ENCODE data around the gene RGS14. TPM values are rescaled to one million over a fixed set of nuclear protein-coding genes. Genes with fewer than 3 reads are reported as not detected.

RGS14 gene
- total RNA-seq, 1 experiment from 2014 or later, result 11.9 TPM

GRCh38 chr5:177309351-177310191 is 48.2 kb upstream of the RGS14 start:
- Histone ChIP-seq H3K36me3 (ENCODE audit: low read depth) (peaks cover 3% of the 10 kb centered on the region; the same call in 1 of the 2 replicates), H3K4me1 (replicated peaks; ENCODE audit: insufficient read depth) (peaks cover 19% of the 10 kb centered on the region), H3K4me3 (no peak overlapping the region), H3K4me2 (peak overlapping the region; percentile 1; the same call in 1 of the 2 replicates), H4K20me1 (ENCODE audit: insufficient read depth) (peaks cover 16% of the 10 kb centered on the region), H3K79me2 (ENCODE audit: low read depth) (peaks cover 16% of the 10 kb centered on the region), H3F3A (ENCODE audit: insufficient read depth, low read depth) (peaks cover 42% of the 10 kb centered on the region; the same call in 1 of the 2 replicates), H3K9me2 (ENCODE audit: insufficient read depth) (no peaks in the 10 kb centered on the region), H3K9me3 (ENCODE audit: insufficient read depth, low read depth) (no peaks in the 10 kb centered on the region), H3K27ac (no peak overlapping the region), H2AFZ (no peak overlapping the region), H3K27me3 (ENCODE audit: insufficient read depth, low read depth) (no peaks in the 10 kb centered on the region)
- intact Hi-C loops (cut with micrococcal nuclease; ENCODE audit: unreplicated experiment), result no loop called here
- ChIA-PET POLR2A (ENCODE audit: unreplicated experiment) (interaction anchor here (0.5 to 1.1 kb wide), 3 partner anchors 116 to 210 kb away, joined by 4 to 16 read pairs (median 4); no protein-coding TSS in a partner anchor), CTCF (interaction anchor here (0.6 to 1.6 kb wide), 12 partner anchors 10 to 643 kb away, joined by 3 to 11 read pairs (median 3); partner anchors contain the start of genes GRK6, PDLIM7 and SLC34A1)
- BruUV-seq (replicated peaks), result no TSS peak
- TF ChIP-seq EZH2 (IDR thresholded peaks at IDR 0.05; ENCODE audit: low read depth) (no peak), CTCF (conservative IDR thresholded peaks at IDR 0.05) (peak; percentile 92)
- peak; percentile 69 to 83 for DNase-seq

GRCh38 chr5:177310332-177310731 is 47.4 kb upstream of the RGS14 start:
- Histone ChIP-seq H3K4me1 (replicated peaks; ENCODE audit: insufficient read depth) (peaks cover 11% of the 10 kb centered on the region; the same call in 1 of the 2 replicates), H3K36me3 (ENCODE audit: low read depth) (peaks cover 3% of the 10 kb centered on the region; the same call in 1 of the 2 replicates), H3K9me2 (ENCODE audit: insufficient read depth) (no peaks in the 10 kb centered on the region), H3K79me2 (ENCODE audit: low read depth) (peaks cover 8% of the 10 kb centered on the region), H4K20me1 (ENCODE audit: insufficient read depth) (peaks cover 9% of the 10 kb centered on the region), H3K4me2 (peak overlapping the region; percentile 1; the same call in 1 of the 2 replicates), H3K4me3 (no peak overlapping the region), H3F3A (ENCODE audit: insufficient read depth, low read depth) (peaks cover 34% of the 10 kb centered on the region; the same call in 1 of the 2 replicates), H3K27ac (no peak overlapping the region), H3K9me3 (ENCODE audit: insufficient read depth, low read depth) (no peaks in the 10 kb centered on the region), H2AFZ (no peak overlapping the region), H3K27me3 (ENCODE audit: insufficient read depth, low read depth) (no peaks in the 10 kb centered on the region)
- ChIA-PET POLR2A (ENCODE audit: unreplicated experiment) (interaction anchor here (1.1 kb wide), 1 partner anchor 115 kb away, joined by 4 read pairs; no protein-coding TSS in a partner anchor), CTCF (interaction anchor here (0.6 to 1.6 kb wide), 9 partner anchors 9 to 158 kb away, joined by 3 to 11 read pairs (median 3); partner anchors contain the start of genes GRK6 and SLC34A1)
- intact Hi-C loops (cut with micrococcal nuclease; ENCODE audit: unreplicated experiment), result no loop called here
- no TSS peak for BruUV-seq (replicated peaks)
- peak in 1 of 2 experiments; percentile 25 for DNase-seq
- TF ChIP-seq CTCF (conservative IDR thresholded peaks at IDR 0.05), result no peak
- TF ChIP-seq EZH2 (IDR thresholded peaks at IDR 0.05; ENCODE audit: low read depth), result no peak

GRCh38 chr5:177310757-177311391 is 46.9 kb upstream of the RGS14 start:
- Histone ChIP-seq H4K20me1 (ENCODE audit: insufficient read depth) (peaks cover 9% of the 10 kb centered on the region; the same call in 1 of the 2 replicates), H3K4me3 (peak overlapping the region; percentile 72; the same call in 1 of the 2 replicates), H3K27ac (no peak overlapping the region), H3K79me2 (ENCODE audit: low read depth) (peaks cover 3% of the 10 kb centered on the region; the same call in 1 of the 2 replicates), H3K36me3 (ENCODE audit: low read depth) (peaks cover 3% of the 10 kb centered on the region; the same call in 1 of the 2 replicates), H3K9me2 (ENCODE audit: insufficient read depth) (no peaks in the 10 kb centered on the region), H3F3A (ENCODE audit: insufficient read depth, low read depth) (peaks cover 29% of the 10 kb centered on the region; the same call in 1 of the 2 replicates), H3K27me3 (ENCODE audit: insufficient read depth, low read depth) (no peaks in the 10 kb centered on the region), H3K9me3 (ENCODE audit: insufficient read depth, low read depth) (no peaks in the 10 kb centered on the region), H2AFZ (no peak overlapping the region), H3K4me1 (replicated peaks; ENCODE audit: insufficient read depth) (peaks cover 10% of the 10 kb centered on the region; the same call in 1 of the 2 replicates), H3K4me2 (peak overlapping the region; percentile 89)
- CTCF ChIA-PET, result interaction anchor here (1.0 to 1.6 kb wide), 7 partner anchors 8 to 143 kb away, joined by 3 to 11 read pairs (median 3); partner anchors contain the start of genes GRK6 and SLC34A1
- TF ChIP-seq CTCF (conservative IDR thresholded peaks at IDR 0.05) (no peak), EZH2 (IDR thresholded peaks at IDR 0.05; ENCODE audit: low read depth) (no peak)
- DNase-seq, result no peak
- intact Hi-C loops (cut with micrococcal nuclease; ENCODE audit: unreplicated experiment), result no loop called here
- BruUV-seq (replicated peaks), result no TSS peak
- POLR2A ChIA-PET (ENCODE audit: unreplicated experiment), result no interaction called here

Data from PC-9 (cell line).